Astrocyte (in vitro differentiated cells and primary cell): ENCODE results near the gene GIGYF1. TPM values are rescaled to one million over a fixed set of nuclear protein-coding genes. Genes with fewer than 3 reads are reported as not detected.

Experiments used
- DNase-seq: peaks from one replicate; pipeline ENCODE4 v3.0.0-alpha.2; 2010; ENCODE audit warnings: low read depth
- FAIRE-seq: peaks from 2 replicates; lab custom pipeline; 2011; peaks lifted over from hg19 to GRCh38; lab: Jason Lieb, UNC
- H2AFZ ChIP-seq: 2 replicates; pipeline ENCODE4 v1.6.0; 2012; ENCODE audit warnings: low read depth, low read length, inconsistent platforms
- H3K27ac ChIP-seq: 2 replicates; pipeline ENCODE4 v1.5.1; 2011; ENCODE audit warnings: low read depth, low read length, inconsistent platforms
- H3K27me3 ChIP-seq: 2 replicates; pipeline ENCODE4 v1.6.0; 2011; ENCODE audit warnings: low read length, inconsistent platforms; ENCODE audit not compliant: insufficient read depth
- H3K36me3 ChIP-seq: 2 replicates; pipeline ENCODE4 v1.5.1; 2011; ENCODE audit warnings: low read length, inconsistent platforms; ENCODE audit not compliant: insufficient read depth
- H3K4me1 ChIP-seq: 2 replicates; pipeline ENCODE4 v1.5.1; 2011; ENCODE audit warnings: low read length, inconsistent platforms; ENCODE audit not compliant: insufficient read depth
- H3K4me2 ChIP-seq: 2 replicates; pipeline ENCODE4 v1.6.0; 2012; ENCODE audit warnings: low read length, inconsistent platforms
- H3K4me3 ChIP-seq: 2 replicates; pipeline ENCODE4 v1.5.1; 2011; ENCODE audit warnings: low read depth, mild to moderate bottlenecking, low read length, inconsistent platforms; ENCODE audit not compliant: insufficient read depth
- H3K79me2 ChIP-seq: 2 replicates; pipeline ENCODE4 v1.6.0; 2012; ENCODE audit warnings: mild to moderate bottlenecking, low read length, inconsistent platforms; ENCODE audit not compliant: insufficient read depth
- H3K9ac ChIP-seq: 2 replicates; pipeline ENCODE4 v1.6.0; 2012; ENCODE audit warnings: mild to moderate bottlenecking, low read length, inconsistent platforms
- H3K9me3 ChIP-seq: 2 replicates; pipeline ENCODE4 v1.5.1; 2012; ENCODE audit warnings: low read depth, mild to moderate bottlenecking, low read length, inconsistent platforms; ENCODE audit not compliant: insufficient read depth
- H4K20me1 ChIP-seq: 2 replicates; pipeline ENCODE4 v1.6.0; 2012; ENCODE audit warnings: low read length, inconsistent platforms; ENCODE audit not compliant: insufficient read depth
- H3K27ac Mint-ChIP-seq: one replicate; pipeline ENCODE4 v1.8.0; 2021; ENCODE audit warnings: mild to moderate bottlenecking, mixed read lengths; ENCODE audit not compliant: unreplicated experiment
- H3K27me3 Mint-ChIP-seq: one replicate; pipeline ENCODE4 v1.8.0; 2021; ENCODE audit warnings: low read depth, mixed read lengths; ENCODE audit not compliant: unreplicated experiment
- H3K36me3 Mint-ChIP-seq: one replicate; pipeline ENCODE4 v1.8.0; 2021; ENCODE audit warnings: low read depth, mixed read lengths; ENCODE audit not compliant: unreplicated experiment
- H3K4me1 Mint-ChIP-seq: one replicate; pipeline ENCODE4 v1.8.0; 2021; ENCODE audit warnings: low read depth, mixed read lengths; ENCODE audit not compliant: unreplicated experiment
- H3K4me3 Mint-ChIP-seq: one replicate; pipeline ENCODE4 v1.8.0; 2021; ENCODE audit warnings: mild to moderate bottlenecking, moderate library complexity, mixed read lengths; ENCODE audit not compliant: unreplicated experiment
- H3K9me3 Mint-ChIP-seq: one replicate; pipeline ENCODE4 v1.8.0; 2021; ENCODE audit warnings: mild to moderate bottlenecking, mixed read lengths; ENCODE audit not compliant: unreplicated experiment
- CTCF ChIP-seq: IDR thresholded peaks from 2 replicates; pipeline ENCODE4 v1.5.1; 2011; ENCODE audit warnings: low read depth, mild to moderate bottlenecking, inconsistent platforms, low read length, moderate library complexity; ENCODE audit not compliant: insufficient read depth
- EZH2 ChIP-seq: IDR thresholded peaks from 2 replicates; pipeline ENCODE4 v1.6.1; 2012; ENCODE audit warnings: mild to moderate bottlenecking, low read length, inconsistent platforms; ENCODE audit not compliant: insufficient read depth
- total RNA-seq: library from RNA; stranded (reverse); gene quantifications from 2 replicates; pipeline ENCODE4 v1.2.1, GENCODE V29; 2021

GIGYF1 gene
- total RNA-seq, 1 donor from 2014 or later: 23.2 TPM

GRCh38 chr7:100675581-100676350 is 18.3 kb downstream of the GIGYF1 start:
- H3K36me3 ChIP-seq: no peaks in the 10 kb centered on the region
- H4K20me1 ChIP-seq: peaks cover 49% of the 10 kb centered on the region
- TF ChIP-seq EZH2: no peak
- TF ChIP-seq CTCF: no peak
- no peaks in the 10 kb centered on the region for H3K9me3 ChIP-seq
- no peak overlapping the region for H2AFZ ChIP-seq
- H3K36me3 Mint-ChIP-seq: peaks cover 7% of the 10 kb centered on the region
- peak overlapping the region; percentile 92 for H3K9ac ChIP-seq
- H3K4me1 Mint-ChIP-seq: peaks cover 4% of the 10 kb centered on the region
- H3K79me2 ChIP-seq: peaks cover 47% of the 10 kb centered on the region
- H3K27ac Mint-ChIP-seq: no peak overlapping the region
- H3K4me3 Mint-ChIP-seq: peak overlapping the region; percentile 85
- H3K4me1 ChIP-seq: peaks cover 5% of the 10 kb centered on the region
- DNase-seq (peak; percentile 51), FAIRE-seq (no peak)
- H3K27me3 Mint-ChIP-seq: peaks cover 6% of the 10 kb centered on the region
- peak overlapping the region; percentile 50 for H3K27ac ChIP-seq
- H3K9me3 Mint-ChIP-seq: no peaks in the 10 kb centered on the region
- no peaks in the 10 kb centered on the region for H3K27me3 ChIP-seq
- peak overlapping the region; percentile 85 for H3K4me2 ChIP-seq
- H3K4me3 ChIP-seq: peak overlapping the region; percentile 83

- peak overlapping the region; percentile 85 for H3K4me2 ChIP-seq
- no peak overlapping the region for H2AFZ ChIP-seq
- peaks cover 6% of the 10 kb centered on the region for H3K27me3 Mint-ChIP-seq
- peaks cover 7% of the 10 kb centered on the region for H3K36me3 Mint-ChIP-seq
- H3K4me1 ChIP-seq: peaks cover 5% of the 10 kb centered on the region
- peaks cover 4% of the 10 kb centered on the region for H3K4me1 Mint-ChIP-seq
- H3K27ac ChIP-seq: peak overlapping the region; percentile 19
- FAIRE-seq (no peak), DNase-seq (no peak)
- TF ChIP-seq CTCF: no peak
- no peak for TF ChIP-seq EZH2
- H3K79me2 ChIP-seq: peaks cover 47% of the 10 kb centered on the region
- H3K9me3 Mint-ChIP-seq: no peaks in the 10 kb centered on the region
- no peaks in the 10 kb centered on the region for H3K36me3 ChIP-seq
- H3K4me3 ChIP-seq: peak overlapping the region; percentile 83
- H3K4me3 Mint-ChIP-seq: peak overlapping the region; percentile 90
- H3K27ac Mint-ChIP-seq: no peak overlapping the region
- no peaks in the 10 kb centered on the region for H3K27me3 ChIP-seq
- H3K9ac ChIP-seq: peak overlapping the region; percentile 92
- H4K20me1 ChIP-seq: peaks cover 42% of the 10 kb centered on the region
- no peaks in the 10 kb centered on the region for H3K9me3 ChIP-seq
Observed at GRCh38 chr7:100675105-100675451, 19.0 kb downstream of the GIGYF1 start.
